Stimulated activated CD4-positive, alpha-beta T cell treated with anti-CD3 and anti-CD28 coated beads, Interleukin-1b, Interleukin-23, amount 100 ng/mL, for 4 hours (primary cell): ENCODE results near the gene OLFM2.
"Not testable (repeated sequence)": the region's sequence is repeated elsewhere in the genome, so short reads cannot be mapped to it uniquely, and the experiment has no call there.

Experiments
- DNase-seq, 2 donors: peaks; one replicate each; pipeline ENCODE4 v3.0.0-alpha.2; 2020; ENCODE audit warnings: low read depth in 2 of 2

OLFM2 gene

GRCh38 chr19:9936326-9937000 is at the start of gene OLFM2:
Gene OLFM2, minus strand, starts transcription at chr19:9936515. Its CDS starts 149 bp downstream, at chr19:9936366.
- peak; percentile 31 to 34 for DNase-seq

GRCh38 chr19:9981406-9982260 is 45.3 kb upstream of the OLFM2 start:
- no peak for DNase-seq

- no peak for DNase-seq
These were observed 35.8 kb upstream of the OLFM2 start for GRCh38 chr19:9972103-9972502.

GRCh38 chr19:9971166-9971897 is 35.0 kb upstream of the OLFM2 start:
- no peak for DNase-seq

- DNase-seq: no peak
These were observed 34.2 kb upstream of the OLFM2 start for GRCh38 chr19:9970481-9970880.

DNA sequence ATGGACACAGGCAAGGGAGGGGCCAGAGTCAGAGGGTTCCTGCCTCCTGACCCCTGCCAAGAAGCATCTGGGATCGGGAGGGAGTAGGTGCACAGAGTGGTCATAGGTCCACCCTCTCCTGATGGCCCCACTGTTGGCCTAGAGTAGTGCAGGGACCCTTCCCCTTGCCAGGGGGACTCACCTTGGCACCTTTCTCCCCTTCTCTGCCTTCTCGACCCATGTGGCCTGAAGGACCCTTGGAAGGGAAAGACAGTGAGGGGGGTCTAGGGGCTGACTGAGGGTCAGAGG is 33.3 kb upstream of the OLFM2 start:
- no peak for DNase-seq

DNA sequence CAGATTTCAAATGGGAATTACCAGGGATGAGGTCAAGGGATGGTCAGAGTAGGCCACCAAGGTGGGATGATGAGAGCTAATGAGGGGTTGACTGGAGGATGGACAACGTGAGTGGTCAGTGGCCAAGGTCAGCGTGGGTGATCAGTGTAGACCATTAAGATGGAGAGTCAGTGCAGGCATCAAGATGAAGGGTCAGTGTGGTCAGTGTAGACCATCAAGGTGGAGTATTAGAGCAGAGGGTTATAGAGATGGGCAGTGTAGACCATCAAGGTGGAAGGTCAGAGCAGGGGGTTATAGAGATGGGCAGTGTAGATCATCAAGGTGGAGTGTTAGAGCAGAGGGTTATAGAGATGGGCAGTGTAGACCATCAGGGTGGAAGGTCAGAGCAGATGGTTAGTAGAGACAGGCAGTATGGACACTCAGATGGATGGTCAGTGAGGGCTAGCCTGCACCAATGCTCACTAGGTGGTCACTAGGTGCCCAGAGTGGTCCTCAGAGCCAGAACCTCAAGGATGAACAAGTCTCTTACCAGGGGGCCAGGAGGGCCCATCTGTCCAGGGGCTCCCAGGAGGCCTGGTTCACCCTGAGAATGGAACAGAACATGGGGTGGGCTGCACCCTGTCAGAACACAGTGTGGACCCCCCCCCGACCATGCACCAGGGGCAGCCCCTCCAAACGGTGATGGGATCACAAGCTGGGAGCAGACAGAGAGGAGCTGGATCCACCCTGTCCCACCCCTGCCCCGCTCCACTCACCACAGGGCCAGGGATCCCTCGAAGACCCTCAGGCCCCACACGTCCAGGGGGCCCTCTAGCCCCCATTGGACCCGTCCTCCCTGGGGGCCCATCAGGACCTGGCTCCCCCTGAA is 32.7 kb upstream of the OLFM2 start:
- DNase-seq: no peak

DNA sequence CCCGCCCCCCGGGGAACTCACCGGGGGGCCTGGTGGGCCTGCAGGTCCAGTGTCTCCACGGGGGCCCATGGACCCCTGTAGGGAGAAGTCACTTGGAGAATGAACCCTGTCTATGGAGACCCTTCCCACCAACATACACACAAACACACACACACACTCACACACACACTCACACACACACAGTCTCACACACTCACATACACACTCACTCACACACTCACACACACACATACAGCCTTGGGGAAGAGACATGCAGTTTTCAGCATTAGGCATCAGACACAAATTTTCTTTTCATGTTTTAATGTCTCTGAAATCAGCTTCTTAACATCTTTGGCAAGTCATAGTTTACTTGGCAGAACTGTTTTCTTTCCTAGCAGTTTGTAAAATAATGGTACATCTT is 31.0 kb upstream of the OLFM2 start:
- DNase-seq: no peak

DNA sequence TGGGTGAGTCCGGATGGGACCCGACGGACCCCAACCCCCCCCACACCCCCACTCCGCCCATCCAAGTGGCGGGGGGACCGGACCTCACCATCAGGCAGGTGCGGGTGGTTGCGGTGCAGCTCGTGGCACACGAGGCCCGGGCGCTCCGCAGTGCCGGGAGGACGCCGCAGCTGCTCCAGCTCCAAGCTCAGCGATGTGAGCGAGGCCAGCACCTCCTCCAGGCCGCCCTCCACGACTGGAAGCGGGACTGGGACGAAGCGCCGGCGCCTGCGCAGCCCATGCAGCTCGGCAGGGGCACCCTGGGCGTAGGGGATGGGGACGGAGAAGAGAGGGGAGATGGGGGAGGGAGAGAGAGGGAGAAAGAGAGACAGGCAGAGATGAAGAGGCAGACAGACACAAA is 30.1 kb upstream of the OLFM2 start:
- DNase-seq: no peak

- no peak for DNase-seq
These were observed 29.7 kb upstream of the OLFM2 start for GRCh38 chr19:9966024-9966423.

GRCh38 chr19:9962623-9963290 is 26.4 kb upstream of the OLFM2 start:
- DNase-seq: no peak

DNA sequence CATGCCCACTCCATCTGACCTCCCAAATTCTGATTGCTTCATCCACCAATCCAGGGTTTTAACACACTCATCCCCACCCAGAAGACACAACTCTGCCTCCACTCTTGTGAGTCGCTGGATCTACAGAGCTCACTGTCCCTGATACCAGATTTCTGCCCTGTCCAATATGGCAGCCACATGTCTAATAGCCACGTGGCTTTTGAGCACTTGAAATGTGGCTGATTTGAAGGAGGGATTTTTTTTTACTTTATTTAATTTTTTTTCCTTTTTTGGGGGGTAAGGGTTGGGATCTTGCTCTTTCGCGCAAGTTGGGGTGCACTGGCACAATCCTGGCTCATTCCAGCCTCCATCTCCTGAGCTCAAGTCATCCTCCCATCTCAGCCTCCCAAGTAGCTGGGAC is 24.8 kb upstream of the OLFM2 start:
- no peak for DNase-seq

GRCh38 chr19:9958379-9958821 is 22.1 kb upstream of the OLFM2 start:
- no peak for DNase-seq

DNA sequence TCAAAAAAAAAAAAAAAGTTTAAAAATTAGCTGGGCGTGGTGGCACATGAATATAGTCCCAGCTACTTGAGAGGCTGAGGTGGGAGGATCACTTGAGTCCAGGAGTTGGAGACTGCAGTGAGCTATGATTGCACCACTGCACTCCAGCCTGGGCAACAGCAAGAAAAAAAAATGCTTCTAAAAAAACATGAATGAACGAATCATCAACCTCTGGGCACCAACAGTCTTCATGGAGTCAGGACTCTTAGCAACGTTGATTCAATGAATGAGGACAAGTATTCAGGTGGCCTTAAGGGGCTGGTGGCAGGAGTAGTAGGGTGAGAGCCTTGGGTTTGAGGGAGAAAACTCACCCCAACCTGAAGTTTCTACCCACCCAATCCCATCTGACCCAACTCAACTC is 20.6 kb upstream of the OLFM2 start:
- no peak for DNase-seq

GRCh38 chr19:9953802-9954542 is 17.7 kb upstream of the OLFM2 start:
- no peak for DNase-seq

- no peak for DNase-seq
These were observed 16.0 kb upstream of the OLFM2 start for GRCh38 chr19:9952276-9952675.

GRCh38 chr19:9947441-9947840 is 11.1 kb upstream of the OLFM2 start:
- DNase-seq: no peak

DNA sequence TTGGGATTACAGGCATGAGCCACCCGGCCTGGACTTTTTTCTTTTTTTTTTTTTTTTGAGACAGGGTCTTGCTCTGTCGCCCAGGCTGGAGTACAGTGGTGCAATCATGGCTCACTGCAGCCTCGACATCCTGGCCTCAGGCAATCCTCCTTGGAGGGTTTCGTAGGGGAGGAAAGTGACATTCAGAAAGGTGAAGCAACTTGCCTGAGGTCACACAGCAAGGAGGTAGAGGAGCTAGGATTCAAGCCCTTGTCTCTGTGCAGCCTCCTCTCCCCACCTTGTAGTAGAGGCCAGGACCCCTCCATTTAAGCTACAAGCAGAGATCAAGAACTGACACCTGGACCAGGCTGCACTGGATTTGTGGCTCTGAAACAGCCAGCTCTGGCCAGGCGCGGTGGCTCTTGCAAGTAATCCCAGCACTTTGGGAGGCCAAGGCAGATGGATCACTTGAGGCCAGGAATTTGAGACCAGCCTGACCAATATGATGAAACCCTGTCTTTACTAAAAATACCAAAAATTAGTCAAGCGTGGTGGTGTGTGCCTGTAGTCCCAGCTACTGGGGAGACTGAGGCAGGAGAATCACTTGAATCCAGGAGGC is 10.3 kb upstream of the OLFM2 start:
- not testable (repeated sequence) for DNase-seq

- DNase-seq: no peak
These were observed 9.1 kb upstream of the OLFM2 start for GRCh38 chr19:9945319-9945966.

GRCh38 chr19:9943744-9944143 is 7.4 kb upstream of the OLFM2 start:
- no peak for DNase-seq
